Embryonic facial prominence (tissue), 1 donor: ENCODE measurements around the gene ADAMTS9.

Experiments
- DNase-seq: peaks from one replicate; pipeline ENCODE4 v3.0.0-alpha.2; 2016; ENCODE audit errors: extremely low spot score

ADAMTS9 gene

GRCh38 chr3:64687781-64688604, at the start of gene ADAMTS9:
ADAMTS9 (minus strand) TSS chr3:64688000; CDS start chr3:64687657, 343 bp downstream.
- peak; percentile 72 for DNase-seq

- DNase-seq = no peak
Measured at GRCh38 chr3:64732576-64732975, 44.8 kb upstream of the ADAMTS9 start.

GRCh38 chr3:64730681-64731080, 42.9 kb upstream of the ADAMTS9 start:
- DNase-seq = no peak

- DNase-seq = no peak
Measured at GRCh38 chr3:64728994-64729393, 41.2 kb upstream of the ADAMTS9 start.

- no peak for DNase-seq
Measured at GRCh38 chr3:64728428-64728827, 40.6 kb upstream of the ADAMTS9 start.

GRCh38 chr3:64726414-64727090, 38.8 kb upstream of the ADAMTS9 start:
- no peak for DNase-seq

GRCh38 chr3:64718976-64719375, 31.2 kb upstream of the ADAMTS9 start:
- no peak for DNase-seq

- no peak for DNase-seq
Measured at GRCh38 chr3:64717872-64718613, 30.2 kb upstream of the ADAMTS9 start.

- DNase-seq = no peak
Measured at GRCh38 chr3:64717411-64717810, 29.6 kb upstream of the ADAMTS9 start.

- no peak for DNase-seq
Measured at GRCh38 chr3:64716110-64716710, 28.4 kb upstream of the ADAMTS9 start.

- no peak for DNase-seq
Measured at GRCh38 chr3:64715211-64715982, 27.6 kb upstream of the ADAMTS9 start.

- no peak for DNase-seq
Measured at GRCh38 chr3:64708456-64708855, 20.7 kb upstream of the ADAMTS9 start.

- no peak for DNase-seq
Measured at GRCh38 chr3:64705946-64706345, 18.1 kb upstream of the ADAMTS9 start.

- DNase-seq = no peak
Measured at GRCh38 chr3:64696896-64697295, 9.1 kb upstream of the ADAMTS9 start.

- no peak for DNase-seq
Measured at GRCh38 chr3:64694114-64694513, 6.3 kb upstream of the ADAMTS9 start.

GRCh38 chr3:64693031-64693430, 5.2 kb upstream of the ADAMTS9 start:
- no peak for DNase-seq

GRCh38 chr3:64691051-64691450, 3.3 kb upstream of the ADAMTS9 start:
- DNase-seq = no peak

GRCh38 chr3:64687086-64687780, 567 bp downstream of the ADAMTS9 start:
- DNase-seq = no peak

- DNase-seq = peak; percentile 45
Measured at GRCh38 chr3:64686446-64686908, 1.3 kb downstream of the ADAMTS9 start.

- peak; percentile 90 for DNase-seq
Measured at GRCh38 chr3:64685800-64686445, 1.9 kb downstream of the ADAMTS9 start.
